Activated CD8-positive, alpha-beta memory T cell treated with anti-CD3 and anti-CD28 coated beads for 24 hours (primary cell): ENCODE data around the gene HNRNPL.
"Not testable (repeated sequence)": the region's sequence is repeated elsewhere in the genome, so short reads cannot be mapped to it uniquely, and the experiment has no call there.

Experiments used
- DNase-seq: peaks from one replicate; pipeline ENCODE4 v3.0.0-alpha.2; 2020

The HNRNPL gene

DNA sequence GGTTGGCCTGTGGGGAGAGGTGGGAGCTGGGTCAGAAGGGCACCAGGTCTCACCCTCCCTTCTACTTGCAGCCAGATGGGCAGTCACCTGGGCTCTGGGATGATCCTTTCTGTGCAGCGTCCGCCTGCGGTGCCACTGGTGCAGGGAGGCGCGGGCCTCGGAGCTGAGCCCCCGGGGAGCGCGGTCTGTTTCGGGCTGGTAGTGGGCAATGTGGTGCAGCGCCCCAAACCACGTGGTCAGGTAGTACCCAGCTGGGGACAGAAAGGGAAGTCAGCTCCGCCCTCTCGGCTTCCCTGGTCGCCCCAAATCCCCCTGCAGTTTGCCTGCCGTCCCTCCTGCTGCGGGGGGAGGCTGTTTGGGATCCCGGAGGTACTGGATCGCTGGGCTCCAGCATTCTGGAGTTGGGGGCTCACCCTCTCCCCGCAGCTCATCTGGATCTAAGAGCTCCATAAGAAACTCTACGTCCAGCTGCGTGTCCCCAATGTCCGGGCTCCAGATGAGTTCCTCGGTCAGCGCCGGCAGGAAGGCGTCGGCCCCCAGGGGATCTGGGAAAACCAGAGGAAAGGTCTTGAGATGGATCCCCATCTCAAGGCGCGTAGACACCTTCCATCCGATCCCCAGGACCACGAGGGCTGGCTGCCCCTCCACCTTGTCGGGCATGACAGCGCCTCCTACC lies 19.5 kb upstream of the HNRNPL start:
- DNase-seq = peak; percentile 82

GRCh38 chr19:38868551-38868950 lies 18.8 kb upstream of the HNRNPL start:
- DNase-seq = no peak

GRCh38 chr19:38867171-38867780 lies 17.5 kb upstream of the HNRNPL start:
- no peak for DNase-seq

- DNase-seq = no peak
Observed at GRCh38 chr19:38862321-38863059, 12.7 kb upstream of the HNRNPL start.

DNA sequence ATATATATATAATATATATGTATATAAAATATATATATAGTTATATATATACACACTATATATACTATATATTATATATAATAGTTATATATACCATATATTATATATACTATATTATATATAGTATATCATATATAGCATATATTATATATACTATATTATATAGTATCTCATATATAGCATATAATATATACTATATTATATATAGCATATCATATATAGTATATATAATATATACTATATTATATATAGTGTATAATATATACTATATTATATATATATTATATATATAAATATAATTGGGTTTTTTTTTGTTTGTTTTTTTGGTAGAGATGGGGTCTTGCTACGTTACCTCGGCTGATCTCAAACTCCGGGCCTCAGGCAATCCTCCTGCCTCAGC lies 11.6 kb upstream of the HNRNPL start:
- no peak for DNase-seq

DNA sequence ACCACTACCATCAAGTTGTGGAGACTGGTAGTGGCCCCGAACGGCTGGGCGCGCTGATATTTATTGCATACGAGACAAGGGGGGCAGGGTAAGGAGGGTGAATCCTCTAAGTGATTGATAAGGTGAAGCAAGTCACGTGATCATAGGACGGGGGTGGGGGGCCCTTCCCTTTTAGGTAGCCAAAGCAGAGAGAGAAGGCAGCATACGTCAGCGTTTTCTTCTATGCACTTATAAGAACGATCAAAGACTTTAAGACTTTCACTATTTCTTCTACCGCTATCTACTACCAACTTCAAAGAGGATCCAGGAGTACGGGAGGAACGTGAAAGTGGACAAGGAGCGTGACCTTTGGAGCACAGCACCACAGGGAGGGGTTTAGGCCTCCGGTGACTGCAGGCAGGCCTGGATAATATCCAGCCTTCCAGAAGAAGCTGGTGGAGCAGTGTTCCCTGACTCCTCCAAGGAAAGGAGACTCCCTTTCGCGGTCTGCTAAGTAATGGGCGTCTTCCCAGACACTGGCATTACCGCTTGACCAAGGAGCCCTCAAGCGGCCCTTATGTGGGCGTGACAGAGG lies 9.9 kb upstream of the HNRNPL start:
- DNase-seq = not testable (repeated sequence)

DNA sequence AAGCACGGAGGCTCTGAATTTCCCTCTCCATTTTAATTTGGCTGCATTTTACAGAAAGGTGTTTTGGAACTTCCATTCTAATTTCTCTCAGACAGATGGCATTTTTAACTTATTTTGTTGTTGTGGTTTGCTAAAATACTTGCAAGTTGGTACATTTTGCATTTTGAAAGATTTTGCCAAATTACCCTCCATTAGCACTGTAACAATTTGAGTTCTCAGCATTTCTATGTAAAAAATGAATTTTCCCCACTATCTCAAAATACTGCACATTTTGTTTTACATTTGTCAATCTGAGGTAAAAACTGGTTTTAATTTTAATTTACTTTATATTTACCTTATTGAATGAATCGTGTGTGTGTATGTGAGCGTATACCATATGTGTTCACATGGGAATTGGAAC lies 7.0 kb upstream of the HNRNPL start:
- DNase-seq = no peak

DNA sequence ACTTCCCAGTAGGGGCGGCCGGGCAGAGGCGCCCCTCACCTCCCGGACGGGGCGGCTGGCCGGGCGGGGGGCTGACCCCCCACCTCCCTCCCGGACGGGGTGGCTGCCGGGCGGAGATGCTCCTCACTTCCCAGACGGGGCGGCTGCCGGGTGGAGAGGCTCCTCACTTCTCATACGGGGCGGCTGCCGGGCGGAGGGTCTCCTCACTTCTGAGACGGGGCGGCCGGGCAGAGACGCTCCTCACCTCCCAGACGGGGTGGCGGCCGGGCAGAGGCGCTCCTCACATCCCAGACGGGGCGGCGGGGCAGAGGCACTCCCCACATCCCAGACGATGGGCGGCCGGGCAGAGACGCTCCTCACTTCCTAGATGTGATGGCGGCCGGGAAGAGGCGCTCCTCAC lies 6.0 kb upstream of the HNRNPL start:
- not testable (repeated sequence) for DNase-seq

GRCh38 chr19:38854961-38855360 lies 5.2 kb upstream of the HNRNPL start:
- not testable (repeated sequence) for DNase-seq

- DNase-seq = no peak
Observed at GRCh38 chr19:38853214-38853613, 3.4 kb upstream of the HNRNPL start.

DNA sequence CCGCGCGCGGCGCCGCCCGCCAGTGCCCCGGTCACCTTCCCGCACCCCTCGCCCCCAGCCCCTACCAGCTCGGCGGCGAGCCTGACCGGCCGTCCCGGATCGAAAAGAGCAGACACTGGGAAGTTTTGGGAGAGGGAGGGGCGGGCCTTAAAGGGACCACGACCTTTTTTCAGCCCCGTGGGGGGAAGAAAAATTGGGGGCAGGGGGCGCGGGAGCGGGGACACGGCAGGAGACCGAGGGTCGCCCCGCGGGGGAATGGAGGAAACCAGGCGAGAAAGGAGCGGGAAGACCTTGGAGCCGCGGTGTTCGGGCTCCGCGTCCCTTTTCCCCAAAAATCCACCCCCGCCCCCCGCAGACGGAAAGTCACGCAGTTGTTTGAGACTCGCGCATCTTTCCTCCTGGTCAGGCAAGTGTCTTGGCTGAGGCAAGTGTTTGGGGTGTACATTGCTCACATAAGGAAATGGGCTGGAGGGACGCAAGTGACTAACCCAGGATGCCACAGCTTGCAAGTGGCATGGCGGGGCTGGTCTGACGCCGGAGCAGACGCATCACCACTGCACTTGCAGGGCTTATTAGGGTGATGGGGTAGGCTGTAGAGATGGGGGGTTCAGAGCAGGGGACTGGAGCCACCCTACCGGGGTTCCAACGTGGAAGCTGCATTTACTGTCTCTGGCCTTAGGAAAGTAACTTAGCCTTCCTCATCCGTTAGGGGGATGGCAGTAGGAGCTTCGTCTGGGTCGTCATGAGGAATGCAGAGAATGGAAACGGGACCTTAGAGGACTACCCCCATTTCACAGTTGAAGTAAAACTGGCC lies 2.7 kb upstream of the HNRNPL start:
- DNase-seq = peak; percentile 85

GRCh38 chr19:38851622-38852230 lies 1.9 kb upstream of the HNRNPL start:
- DNase-seq = peak; percentile 94

- peak; percentile 85 for DNase-seq
Observed at GRCh38 chr19:38850976-38851621, 1.3 kb upstream of the HNRNPL start.

GRCh38 chr19:38850436-38850975 lies 720 bp upstream of the HNRNPL start:
- DNase-seq = peak; percentile 97

DNA sequence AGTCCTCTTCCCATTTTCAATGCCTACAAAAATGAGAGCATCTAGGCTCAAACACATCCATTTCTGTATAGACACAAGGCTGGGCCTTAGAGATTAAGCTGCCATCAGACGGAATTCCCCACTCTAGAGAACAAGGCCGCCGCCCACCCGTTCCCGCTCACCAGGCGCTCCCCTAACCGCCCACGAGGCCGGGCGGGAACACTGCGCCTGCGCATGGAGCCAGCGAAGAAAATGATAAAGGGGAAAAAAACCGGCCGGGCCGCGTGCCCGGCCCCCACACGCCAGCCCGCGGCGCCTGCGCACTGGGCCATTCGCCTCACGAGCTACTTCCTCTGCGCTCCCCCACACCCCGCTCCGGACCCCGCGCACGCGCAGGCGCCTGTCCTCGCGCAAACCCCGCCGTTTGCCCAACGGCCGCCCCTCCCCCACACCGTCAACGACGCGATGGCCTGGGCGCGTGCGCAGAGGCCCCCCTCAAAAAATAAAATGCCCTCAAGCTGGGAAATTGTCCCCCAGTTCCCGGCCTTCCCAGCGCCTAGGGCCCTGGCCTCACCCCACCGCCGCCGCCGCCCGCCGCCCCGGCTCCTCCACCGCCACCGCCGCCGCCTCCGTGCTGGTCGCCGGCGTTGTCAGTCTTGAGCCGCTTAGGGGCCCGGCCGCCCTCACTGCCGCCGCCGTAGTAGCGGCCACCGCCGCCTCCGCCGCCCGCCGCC lies 483 bp downstream of the HNRNPL start:
- peak; percentile 99 for DNase-seq

GRCh38 chr19:38848299-38849146 lies 1.3 kb downstream of the HNRNPL start:
- DNase-seq = peak; percentile 60

DNA sequence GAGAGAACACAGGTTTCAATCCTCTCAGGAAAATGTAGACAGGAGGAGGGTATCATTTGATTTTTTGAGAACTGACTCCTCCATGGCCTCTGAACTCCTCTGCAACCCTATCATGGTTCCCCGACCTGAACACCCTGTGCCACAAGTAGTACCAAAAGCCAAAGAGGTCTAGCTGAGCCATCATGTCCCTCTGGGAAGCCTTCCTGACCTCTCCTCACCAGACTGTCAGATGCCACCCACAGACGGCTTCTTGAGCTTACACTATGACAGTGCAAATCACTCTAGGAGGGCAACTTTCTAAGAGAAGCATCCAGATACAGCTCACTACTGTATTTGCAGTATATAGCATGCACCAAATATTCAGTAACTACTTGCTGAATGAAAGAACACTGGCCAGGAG lies 3.7 kb downstream of the HNRNPL start:
- no peak for DNase-seq

DNA sequence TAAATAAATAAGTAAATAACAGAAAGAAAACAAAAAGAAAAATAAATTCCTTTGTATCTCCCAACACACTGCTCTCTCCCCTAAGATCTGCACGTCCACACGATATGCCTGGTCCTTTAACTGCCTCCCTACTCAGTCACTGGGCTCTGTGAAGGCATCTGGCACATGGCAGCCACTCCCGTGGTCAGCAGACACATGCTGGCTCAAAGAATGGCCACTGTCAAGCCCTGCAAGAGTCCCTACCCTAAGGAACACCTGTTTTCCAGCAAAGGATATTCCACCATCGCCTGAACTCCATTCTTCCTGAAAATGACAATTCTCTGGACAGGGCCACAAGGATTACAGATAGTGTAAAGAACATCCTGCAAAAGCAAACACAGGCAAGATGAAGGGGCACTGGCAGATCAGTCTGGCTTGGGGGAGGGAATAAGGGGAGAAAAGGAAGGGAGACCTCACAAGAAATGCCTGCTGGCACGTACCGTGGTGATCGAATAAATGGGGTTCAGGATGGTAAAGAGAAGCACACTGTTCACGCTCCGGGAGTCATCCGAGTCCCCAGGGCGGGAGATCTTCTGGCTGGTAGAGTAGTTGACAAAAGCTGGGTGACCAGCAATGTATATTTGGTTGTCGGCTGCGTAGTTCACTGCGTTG lies 4.3 kb downstream of the HNRNPL start:
- no peak for DNase-seq

DNA sequence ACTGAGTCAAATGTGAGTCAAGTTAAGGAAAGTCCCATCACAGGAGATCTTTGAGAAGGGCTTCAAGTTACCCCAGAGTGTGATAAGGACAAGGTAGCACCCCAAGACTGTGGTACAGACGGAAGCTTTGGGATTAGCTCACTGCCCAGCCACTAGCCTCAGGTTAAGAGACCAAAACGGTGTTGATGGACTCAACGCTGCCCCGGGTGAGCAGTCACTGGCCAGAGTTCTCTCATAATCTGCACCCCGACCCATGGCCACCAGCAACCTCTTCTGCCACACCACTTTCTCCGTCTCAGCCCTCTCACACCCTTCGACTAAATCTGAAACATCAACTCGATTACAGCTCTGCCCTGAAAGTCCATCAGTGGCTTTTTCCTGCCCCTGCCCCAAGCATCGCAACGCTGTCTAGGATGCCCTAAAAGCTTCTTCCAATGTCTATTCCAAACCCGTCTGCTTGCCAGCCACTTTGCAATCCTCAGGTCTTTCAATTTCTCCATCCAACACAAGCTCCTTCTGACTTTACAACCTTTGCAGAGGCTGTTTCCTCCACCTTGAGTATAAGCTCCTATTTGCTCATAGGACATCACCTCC lies 5.6 kb downstream of the HNRNPL start:
- DNase-seq = no peak
